HEK293T (cell line): ENCODE measurements around the gene GRIK1.

Experiments
- CTBP1 ChIP-seq: fragments of 450-650 bp; IDR thresholded peaks from 2 replicates; pipeline ENCODE4 v1.6.1; 2016; ENCODE audit warnings: borderline replicate concordance
- ELF4 ChIP-seq: fragments of 450-650 bp; IDR thresholded peaks from 2 replicates; pipeline ENCODE4 v1.6.1; 2017; ENCODE audit warnings: antibody characterized with exemption
- FOXA1 ChIP-seq: fragments of 450-650 bp; IDR thresholded peaks from 2 replicates; pipeline ENCODE4 v1.6.1; 2016; ENCODE audit warnings: mild to moderate bottlenecking
- FOXK2 ChIP-seq: fragments of 450-650 bp; IDR thresholded peaks from 2 replicates; pipeline ENCODE4 v1.6.1; 2016; ENCODE audit warnings: mild to moderate bottlenecking
- HDGF ChIP-seq: fragments of 450-650 bp; IDR thresholded peaks from 2 replicates; pipeline ENCODE4 v1.6.1; 2017; ENCODE audit warnings: antibody characterized with exemption, borderline replicate concordance
- LEF1 ChIP-seq: fragments of 450-650 bp; IDR thresholded peaks from 2 replicates; pipeline ENCODE4 v1.6.1; 2017; ENCODE audit warnings: mild to moderate bottlenecking, borderline replicate concordance
- NFRKB ChIP-seq: fragments of 450-650 bp; IDR thresholded peaks from 2 replicates; pipeline ENCODE4 v1.6.1; 2016; ENCODE audit warnings: mild to moderate bottlenecking, moderate library complexity
- SP1 ChIP-seq: fragments of 450-650 bp; IDR thresholded peaks from 2 replicates; pipeline ENCODE4 v1.6.1; 2017
- SUZ12 ChIP-seq: fragments of 450-650 bp; IDR thresholded peaks from 2 replicates; pipeline ENCODE4 v1.6.1; 2016; ENCODE audit warnings: mild to moderate bottlenecking
- ZNF384 ChIP-seq: fragments of 450-650 bp; IDR thresholded peaks from 2 replicates; pipeline ENCODE4 v1.6.1; 2016

DNA sequence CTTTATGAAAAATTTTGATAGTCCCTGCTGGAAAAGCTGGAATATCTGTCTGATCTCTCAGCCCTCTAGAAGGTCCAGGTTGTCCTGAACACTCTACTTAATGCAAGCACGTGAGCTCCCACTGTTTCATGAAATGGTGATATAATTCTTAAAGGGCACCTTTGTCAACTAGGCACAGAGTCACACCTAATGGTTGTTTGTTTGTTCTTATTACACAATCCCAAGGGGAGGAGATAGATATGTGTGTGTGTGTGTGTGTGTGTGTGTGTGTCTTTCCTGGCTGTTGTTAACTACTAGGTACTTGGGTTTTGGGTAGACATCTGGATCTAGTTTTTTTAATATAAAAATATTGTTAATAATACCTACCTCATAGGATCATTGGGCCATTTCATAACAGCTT, 63.9 kb downstream of the GRIK1 start:
- TF ChIP-seq ELF4, result no peak
- no peak for TF ChIP-seq SP1
- no peak for TF ChIP-seq CTBP1
- TF ChIP-seq FOXK2, result no peak
- no peak for TF ChIP-seq FOXA1
- TF ChIP-seq ZNF384, result no peak
- TF ChIP-seq HDGF, result no peak
- no peak for TF ChIP-seq SUZ12
- no peak for TF ChIP-seq NFRKB
- TF ChIP-seq LEF1, result no peak
